Measurements from ENCODE around the gene PPP1R9A. TPM values are rescaled to one million over a fixed set of nuclear protein-coding genes. Genes with fewer than 3 reads are reported as not detected.

PPP1R9A gene
- polyA plus RNA-seq, 1 donor from 2014 or later, result 52.8 TPM

DNA sequence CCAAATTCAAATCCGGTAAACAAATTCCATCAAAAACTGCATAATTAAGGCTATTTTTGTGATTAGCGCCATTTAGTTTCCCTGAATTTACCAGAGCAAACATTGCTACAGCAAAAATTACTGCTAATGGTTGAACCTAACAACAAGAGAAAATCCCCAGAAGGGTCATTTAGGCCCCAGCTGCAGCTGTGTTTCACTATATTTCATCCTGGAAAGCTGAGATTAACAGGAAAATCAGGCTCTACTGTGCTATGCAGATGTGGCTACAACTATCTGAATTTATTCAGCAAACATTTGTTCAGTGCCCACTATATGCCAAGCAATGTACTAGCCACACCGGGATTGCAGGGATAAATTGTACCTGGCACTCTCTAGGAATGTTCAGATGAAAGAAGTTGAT, 312.9 kb downstream of the PPP1R9A start:
- Histone ChIP-seq H3K9me2 (ENCODE audit: insufficient read depth, low read length) (no peaks in the 10 kb centered on the region), H3K9ac (ENCODE audit: low read length) (no peak overlapping the region), H2AFZ (ENCODE audit: low read depth, low read length) (no peak overlapping the region), H4K20me1 (ENCODE audit: insufficient read depth) (no peaks in the 10 kb centered on the region), H3K4me2 (ENCODE audit: low read length) (no peak overlapping the region), H3K36me3 (ENCODE audit: insufficient read depth, low read length) (no peaks in the 10 kb centered on the region), H3F3A (ENCODE audit: insufficient read depth, low read length, poor library complexity, severe bottlenecking) (no peaks in the 10 kb centered on the region), H3K4me3 (ENCODE audit: low read length) (no peak overlapping the region), H3K9me3 (ENCODE audit: low read length) (no peaks in the 10 kb centered on the region), H3K79me2 (replicated peaks; ENCODE audit: insufficient read depth, low read length) (no peaks in the 10 kb centered on the region), H3K27ac (ENCODE audit: low read length) (no peak overlapping the region), H3K27me3 (ENCODE audit: insufficient read depth, low read depth, low read length) (no peaks in the 10 kb centered on the region)
- TF ChIP-seq, protein P1, sequence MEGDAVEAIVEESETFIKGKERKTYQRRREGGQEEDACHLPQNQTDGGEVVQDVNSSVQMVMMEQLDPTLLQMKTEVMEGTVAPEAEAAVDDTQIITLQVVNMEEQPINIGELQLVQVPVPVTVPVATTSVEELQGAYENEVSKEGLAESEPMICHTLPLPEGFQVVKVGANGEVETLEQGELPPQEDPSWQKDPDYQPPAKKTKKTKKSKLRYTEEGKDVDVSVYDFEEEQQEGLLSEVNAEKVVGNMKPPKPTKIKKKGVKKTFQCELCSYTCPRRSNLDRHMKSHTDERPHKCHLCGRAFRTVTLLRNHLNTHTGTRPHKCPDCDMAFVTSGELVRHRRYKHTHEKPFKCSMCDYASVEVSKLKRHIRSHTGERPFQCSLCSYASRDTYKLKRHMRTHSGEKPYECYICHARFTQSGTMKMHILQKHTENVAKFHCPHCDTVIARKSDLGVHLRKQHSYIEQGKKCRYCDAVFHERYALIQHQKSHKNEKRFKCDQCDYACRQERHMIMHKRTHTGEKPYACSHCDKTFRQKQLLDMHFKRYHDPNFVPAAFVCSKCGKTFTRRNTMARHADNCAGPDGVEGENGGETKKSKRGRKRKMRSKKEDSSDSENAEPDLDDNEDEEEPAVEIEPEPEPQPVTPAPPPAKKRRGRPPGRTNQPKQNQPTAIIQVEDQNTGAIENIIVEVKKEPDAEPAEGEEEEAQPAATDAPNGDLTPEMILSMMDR (IDR thresholded peaks at IDR 0.05; ENCODE audit: poor library complexity, severe bottlenecking), result no peak
- TF ChIP-seq SMC3 (conservative IDR thresholded peaks at IDR 0.05; ENCODE audit: poor library complexity) (no peak), EP300 (conservative IDR thresholded peaks at IDR 0.05; ENCODE audit: poor library complexity, severe bottlenecking) (no peak), TAF1 (IDR thresholded peaks at IDR 0.05; ENCODE audit: low read depth) (no peak), POLR2AphosphoS5 (IDR thresholded peaks at IDR 0.05) (no peak), EZH2 (IDR thresholded peaks at IDR 0.05; ENCODE audit: borderline replicate concordance, insufficient read depth, low read length, poor library complexity, severe bottlenecking) (no peak), MXI1 (conservative IDR thresholded peaks at IDR 0.05; ENCODE audit: poor library complexity, severe bottlenecking) (no peak)
- TF ChIP-seq, protein P2, sequence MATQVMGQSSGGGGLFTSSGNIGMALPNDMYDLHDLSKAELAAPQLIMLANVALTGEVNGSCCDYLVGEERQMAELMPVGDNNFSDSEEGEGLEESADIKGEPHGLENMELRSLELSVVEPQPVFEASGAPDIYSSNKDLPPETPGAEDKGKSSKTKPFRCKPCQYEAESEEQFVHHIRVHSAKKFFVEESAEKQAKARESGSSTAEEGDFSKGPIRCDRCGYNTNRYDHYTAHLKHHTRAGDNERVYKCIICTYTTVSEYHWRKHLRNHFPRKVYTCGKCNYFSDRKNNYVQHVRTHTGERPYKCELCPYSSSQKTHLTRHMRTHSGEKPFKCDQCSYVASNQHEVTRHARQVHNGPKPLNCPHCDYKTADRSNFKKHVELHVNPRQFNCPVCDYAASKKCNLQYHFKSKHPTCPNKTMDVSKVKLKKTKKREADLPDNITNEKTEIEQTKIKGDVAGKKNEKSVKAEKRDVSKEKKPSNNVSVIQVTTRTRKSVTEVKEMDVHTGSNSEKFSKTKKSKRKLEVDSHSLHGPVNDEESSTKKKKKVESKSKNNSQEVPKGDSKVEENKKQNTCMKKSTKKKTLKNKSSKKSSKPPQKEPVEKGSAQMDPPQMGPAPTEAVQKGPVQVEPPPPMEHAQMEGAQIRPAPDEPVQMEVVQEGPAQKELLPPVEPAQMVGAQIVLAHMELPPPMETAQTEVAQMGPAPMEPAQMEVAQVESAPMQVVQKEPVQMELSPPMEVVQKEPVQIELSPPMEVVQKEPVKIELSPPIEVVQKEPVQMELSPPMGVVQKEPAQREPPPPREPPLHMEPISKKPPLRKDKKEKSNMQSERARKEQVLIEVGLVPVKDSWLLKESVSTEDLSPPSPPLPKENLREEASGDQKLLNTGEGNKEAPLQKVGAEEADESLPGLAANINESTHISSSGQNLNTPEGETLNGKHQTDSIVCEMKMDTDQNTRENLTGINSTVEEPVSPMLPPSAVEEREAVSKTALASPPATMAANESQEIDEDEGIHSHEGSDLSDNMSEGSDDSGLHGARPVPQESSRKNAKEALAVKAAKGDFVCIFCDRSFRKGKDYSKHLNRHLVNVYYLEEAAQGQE (IDR thresholded peaks at IDR 0.05; ENCODE audit: borderline replicate concordance), result no peak

DNA sequence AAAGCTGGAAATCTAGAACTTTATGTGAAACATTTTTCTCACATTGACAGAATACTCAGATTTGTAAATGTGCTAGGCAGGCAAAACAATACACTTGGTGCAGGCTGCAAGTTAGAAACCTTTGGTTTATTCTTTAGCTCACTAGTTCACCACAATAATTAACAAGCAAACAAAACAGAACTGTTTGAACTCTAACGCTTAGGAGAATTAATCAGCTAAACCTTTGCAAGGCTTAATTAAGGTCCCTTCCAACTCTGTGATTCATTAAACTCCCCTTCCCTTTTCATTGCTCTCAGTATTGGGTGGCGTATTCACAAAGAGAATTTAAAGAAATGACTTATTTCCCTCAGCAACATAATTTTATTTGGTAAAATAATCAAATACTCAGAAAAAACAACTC, 317.9 kb downstream of the PPP1R9A start:
- H3K27ac ChIP-seq (ENCODE audit: low read length), result no peak overlapping the region
- H3K27me3 ChIP-seq (ENCODE audit: insufficient read depth, low read depth, low read length), result no peaks in the 10 kb centered on the region
- H3K9me3 ChIP-seq (ENCODE audit: low read length), result no peaks in the 10 kb centered on the region
- TF ChIP-seq EZH2 (IDR thresholded peaks at IDR 0.05; ENCODE audit: borderline replicate concordance, insufficient read depth, low read length, poor library complexity, severe bottlenecking) (no peak), RAD21 (conservative IDR thresholded peaks at IDR 0.05) (no peak)
- no peaks in the 10 kb centered on the region for H4K20me1 ChIP-seq (ENCODE audit: insufficient read depth)
- no peak overlapping the region for H3K4me3 ChIP-seq (ENCODE audit: low read length)
- H3K9ac ChIP-seq (ENCODE audit: low read length), result no peak overlapping the region
- no peaks in the 10 kb centered on the region for H3F3A ChIP-seq (ENCODE audit: insufficient read depth, low read length, poor library complexity, severe bottlenecking)
- no peaks in the 10 kb centered on the region for H3K79me2 ChIP-seq (replicated peaks; ENCODE audit: insufficient read depth, low read length)
- no peaks in the 10 kb centered on the region for H3K9me2 ChIP-seq (ENCODE audit: insufficient read depth, low read length)
- peaks cover 12% of the 10 kb centered on the region for H3K36me3 ChIP-seq (ENCODE audit: insufficient read depth, low read length)
- no peak overlapping the region for H2AFZ ChIP-seq (ENCODE audit: low read depth, low read length)
- no peak overlapping the region for H3K4me2 ChIP-seq (ENCODE audit: low read length)

DNA sequence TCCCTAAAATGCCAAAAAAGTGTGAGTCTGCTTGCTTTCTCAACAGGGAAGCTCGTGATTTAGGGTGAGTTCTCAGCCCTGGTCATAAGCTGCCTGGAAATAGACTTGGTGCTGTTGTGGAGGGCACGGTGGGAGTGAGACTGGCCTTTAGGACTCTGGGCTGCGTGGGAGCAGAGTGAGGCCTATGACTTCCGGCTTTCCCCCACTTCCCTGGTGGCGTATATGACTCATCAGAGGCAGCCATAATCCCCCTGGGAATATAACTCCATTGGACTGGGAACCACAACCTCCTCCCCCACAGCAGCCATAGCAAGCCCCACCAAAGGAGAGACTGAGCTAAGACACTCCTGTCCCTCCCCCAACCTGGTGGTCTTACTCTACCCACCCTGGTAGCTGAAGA, 321.9 kb downstream of the PPP1R9A start:
- Histone ChIP-seq H3K4me3 (ENCODE audit: low read length) (no peak overlapping the region), H3F3A (ENCODE audit: insufficient read depth, low read length, poor library complexity, severe bottlenecking) (no peaks in the 10 kb centered on the region), H3K4me2 (ENCODE audit: low read length) (no peak overlapping the region), H3K9ac (ENCODE audit: low read length) (no peak overlapping the region), H3K36me3 (ENCODE audit: insufficient read depth, low read length) (peaks cover 12% of the 10 kb centered on the region), H4K20me1 (ENCODE audit: insufficient read depth) (no peaks in the 10 kb centered on the region), H3K27ac (ENCODE audit: low read length) (no peak overlapping the region), H3K79me2 (replicated peaks; ENCODE audit: insufficient read depth, low read length) (no peaks in the 10 kb centered on the region), H3K9me3 (ENCODE audit: low read length) (no peaks in the 10 kb centered on the region), H3K27me3 (ENCODE audit: insufficient read depth, low read depth, low read length) (no peaks in the 10 kb centered on the region), H3K9me2 (ENCODE audit: insufficient read depth, low read length) (no peaks in the 10 kb centered on the region), H2AFZ (ENCODE audit: low read depth, low read length) (no peak overlapping the region)
- TF ChIP-seq, protein P1 (IDR thresholded peaks at IDR 0.05; ENCODE audit: poor library complexity, severe bottlenecking), result no peak

All from neural cell (in vitro differentiated cells).